CD4-positive, alpha-beta T cell treated with Interleukin-10 for 1 hour (primary cell): ENCODE data around the gene PTPN4.
A peak's percentile ranks its signal among the peaks of the same experiment; 100 is the strongest.

Source experiments
- DNase-seq: peaks from one replicate; pipeline ENCODE4 v3.0.0-alpha.2; 2020

Gene PTPN4

DNA sequence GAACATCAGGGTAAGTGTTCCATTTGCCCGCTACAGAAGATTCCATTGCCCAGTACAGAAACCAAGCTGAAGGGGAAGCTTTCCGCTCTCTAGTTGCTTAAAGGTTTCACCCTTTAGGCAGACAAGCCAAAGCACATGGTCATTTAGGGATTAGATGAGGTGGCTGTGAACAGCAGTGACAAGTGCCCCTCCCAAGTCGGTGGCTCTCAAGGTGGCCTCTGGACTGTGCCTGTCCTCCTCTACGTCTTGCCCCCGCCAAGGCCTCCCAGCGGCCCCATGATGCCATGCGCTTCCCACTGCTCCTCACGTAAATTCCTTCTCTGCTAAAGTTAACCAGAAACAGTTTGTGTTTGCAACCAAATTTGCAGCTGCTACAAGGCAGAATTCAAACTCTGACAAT is 24.2 kb upstream of the PTPN4 start:
- DNase-seq: no peak

DNA sequence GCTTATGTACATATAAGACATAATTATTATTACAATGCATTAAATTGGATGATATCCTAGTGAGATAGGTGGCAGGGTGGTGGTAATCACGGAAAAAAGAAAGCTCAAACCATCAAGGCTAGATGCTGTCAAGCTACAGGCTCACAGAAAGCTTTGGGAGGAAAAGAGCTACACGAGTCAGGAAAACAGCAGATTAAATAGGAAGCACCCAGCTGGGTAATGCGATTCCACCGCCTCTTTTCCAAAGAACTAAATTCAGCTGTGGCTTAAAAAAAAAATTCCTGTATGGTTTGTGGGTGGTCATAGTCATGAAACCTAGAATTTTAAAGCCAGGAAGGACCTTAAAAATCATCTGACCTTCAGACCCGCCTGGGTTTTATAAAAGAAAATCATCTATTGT is 23.7 kb upstream of the PTPN4 start:
- no peak for DNase-seq

- DNase-seq: no peak
These were observed 20.0 kb upstream of the PTPN4 start for GRCh38 chr2:119739580-119740255.

- no peak for DNase-seq
These were observed 18.7 kb upstream of the PTPN4 start for GRCh38 chr2:119741001-119741400.

GRCh38 chr2:119741868-119742267 is 17.9 kb upstream of the PTPN4 start:
- DNase-seq: no peak

DNA sequence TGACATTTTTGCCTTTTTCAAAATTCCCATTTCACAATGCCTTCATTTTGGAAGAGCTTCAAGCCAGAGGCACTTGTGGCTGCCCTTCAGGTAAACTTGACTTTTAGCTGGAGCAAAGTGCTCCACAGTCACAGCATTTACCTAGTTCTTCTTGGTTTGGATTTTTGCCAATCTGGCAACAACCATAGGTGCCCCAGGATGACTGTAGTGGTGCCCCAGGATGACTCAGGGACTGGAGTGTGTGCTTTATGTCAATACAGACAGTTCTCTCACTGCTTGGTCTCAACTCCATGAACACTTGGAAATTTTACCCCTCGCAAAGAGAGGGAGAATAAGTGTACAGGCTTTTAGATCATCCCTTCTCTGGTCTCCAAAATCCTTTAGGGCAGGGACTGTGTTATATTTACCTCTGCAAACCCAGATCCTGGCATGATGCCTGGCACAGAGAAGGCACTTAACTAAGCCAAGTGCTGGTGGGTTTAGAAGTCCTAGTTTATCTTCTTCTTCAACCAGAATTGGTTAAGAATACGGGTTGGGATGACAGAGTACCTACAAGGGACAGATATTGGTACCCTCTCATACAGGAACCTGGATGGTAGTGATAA is 15.3 kb upstream of the PTPN4 start:
- no peak for DNase-seq

GRCh38 chr2:119745566-119745965 is 14.2 kb upstream of the PTPN4 start:
- no peak for DNase-seq

- no peak for DNase-seq
These were observed 12.7 kb upstream of the PTPN4 start for GRCh38 chr2:119746836-119747686.

GRCh38 chr2:119748135-119748534 is 11.6 kb upstream of the PTPN4 start:
- no peak for DNase-seq

GRCh38 chr2:119749477-119750012 is 10.2 kb upstream of the PTPN4 start:
- no peak for DNase-seq

GRCh38 chr2:119751706-119752105 is 8.0 kb upstream of the PTPN4 start:
- no peak for DNase-seq

DNA sequence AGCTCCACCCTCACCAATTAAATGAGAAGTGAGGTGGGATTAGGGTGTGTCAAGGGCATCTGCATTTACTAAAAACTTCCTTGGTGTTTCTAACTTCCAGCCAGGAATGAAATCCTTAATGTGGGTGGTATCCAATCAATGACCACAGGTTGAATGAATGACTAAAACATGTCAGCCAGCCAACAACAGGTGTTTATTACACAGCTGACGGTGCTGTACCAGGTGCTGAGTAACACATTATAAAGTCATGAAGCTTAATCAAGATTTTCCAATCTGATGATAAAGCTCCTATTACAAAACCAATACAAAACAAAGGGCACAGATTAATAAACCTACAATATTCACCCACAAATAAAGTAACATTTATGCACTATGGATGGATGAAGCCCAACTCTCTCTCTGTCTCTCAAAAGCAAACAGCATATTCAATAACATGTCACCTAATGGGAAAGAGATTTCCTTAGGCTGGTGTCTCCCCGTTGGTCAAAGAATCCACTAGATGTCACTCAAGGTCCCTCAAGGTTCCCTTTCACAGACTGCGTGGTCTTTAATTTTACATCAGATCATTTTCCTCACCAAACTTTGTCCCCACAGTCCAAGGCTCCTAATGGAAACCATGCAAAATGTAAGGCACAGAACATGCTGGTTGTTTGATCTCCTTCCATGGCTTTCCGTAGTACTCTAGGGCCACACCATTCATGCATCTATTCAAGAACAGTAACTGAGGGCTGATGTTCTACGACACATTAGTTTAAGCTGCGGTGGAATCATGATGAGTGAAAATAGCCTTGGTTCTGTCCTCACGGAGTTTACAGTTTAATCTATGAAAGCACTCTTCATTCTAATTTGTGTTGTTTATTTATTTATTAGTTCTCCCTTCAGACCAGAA is 6.4 kb upstream of the PTPN4 start:
- peak; percentile 72 for DNase-seq

- no peak for DNase-seq
These were observed 5.8 kb upstream of the PTPN4 start for GRCh38 chr2:119753930-119754321.

- DNase-seq: no peak
These were observed 3.8 kb upstream of the PTPN4 start for GRCh38 chr2:119755906-119756305.

DNA sequence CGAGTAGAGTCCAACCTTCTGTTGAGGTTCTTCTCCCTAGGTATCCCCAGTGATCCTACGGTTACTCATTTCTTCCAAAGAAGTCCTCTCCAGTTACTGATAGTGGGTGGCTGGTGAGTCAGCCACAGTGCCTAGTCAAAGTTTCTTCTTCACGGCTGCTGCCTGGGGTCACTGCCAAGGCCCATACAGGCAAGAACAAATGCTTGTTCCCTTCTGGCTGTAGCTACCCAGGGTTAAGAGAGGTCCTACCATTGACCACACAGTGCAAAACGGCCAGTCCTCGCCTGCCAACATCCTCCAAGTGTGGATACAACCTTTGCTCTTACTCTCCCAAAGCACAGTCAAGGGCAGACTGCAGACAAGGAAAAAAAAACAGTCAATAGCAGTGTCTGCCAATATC is 2.9 kb upstream of the PTPN4 start:
- DNase-seq: no peak

- no peak for DNase-seq
These were observed 756 bp upstream of the PTPN4 start for GRCh38 chr2:119758881-119759450.

GRCh38 chr2:119760237-119760955 is 674 bp downstream of the PTPN4 start:
- DNase-seq: no peak

DNA sequence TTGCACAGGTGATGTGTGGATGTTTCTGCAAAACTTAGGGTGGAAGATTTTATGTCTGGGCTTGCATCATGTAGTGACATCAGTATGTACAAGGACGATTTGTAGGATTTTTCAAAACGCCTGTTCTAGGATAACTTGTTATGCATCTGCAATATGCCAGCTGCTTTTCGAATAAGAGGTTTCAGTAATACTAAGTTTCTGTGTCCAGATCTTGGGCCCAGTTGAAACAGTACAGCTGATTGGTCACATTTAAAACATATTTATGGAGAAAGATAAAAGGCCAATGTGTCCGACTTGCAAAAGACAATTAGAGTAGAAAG is 1.2 kb downstream of the PTPN4 start:
- DNase-seq: no peak

- DNase-seq: no peak
These were observed 5.1 kb downstream of the PTPN4 start for GRCh38 chr2:119764832-119765231.

- no peak for DNase-seq
These were observed 5.8 kb downstream of the PTPN4 start for GRCh38 chr2:119765433-119766002.

DNA sequence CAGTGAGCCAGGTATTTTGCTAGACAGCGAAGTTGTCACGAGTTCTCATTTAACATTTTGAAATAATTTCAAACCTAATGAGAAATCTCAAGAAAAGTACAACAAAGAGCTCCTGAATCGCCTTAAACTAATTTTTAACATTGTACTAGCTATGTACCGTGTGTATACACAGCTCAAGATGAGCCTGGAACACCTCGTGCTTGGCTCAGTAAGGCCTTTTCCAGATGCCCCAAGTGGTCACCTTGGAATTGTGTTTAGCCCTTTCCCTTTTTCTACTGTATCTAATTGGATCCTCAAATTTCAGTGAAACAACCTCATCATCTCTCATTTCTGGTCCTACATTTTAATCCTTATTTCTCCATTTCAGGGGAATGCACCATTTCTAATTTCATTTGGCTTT is 7.2 kb downstream of the PTPN4 start:
- DNase-seq: no peak

- no peak for DNase-seq
These were observed 9.0 kb downstream of the PTPN4 start for GRCh38 chr2:119768742-119769141.
